ENCODE data around the gene SPOPL.

DNA sequence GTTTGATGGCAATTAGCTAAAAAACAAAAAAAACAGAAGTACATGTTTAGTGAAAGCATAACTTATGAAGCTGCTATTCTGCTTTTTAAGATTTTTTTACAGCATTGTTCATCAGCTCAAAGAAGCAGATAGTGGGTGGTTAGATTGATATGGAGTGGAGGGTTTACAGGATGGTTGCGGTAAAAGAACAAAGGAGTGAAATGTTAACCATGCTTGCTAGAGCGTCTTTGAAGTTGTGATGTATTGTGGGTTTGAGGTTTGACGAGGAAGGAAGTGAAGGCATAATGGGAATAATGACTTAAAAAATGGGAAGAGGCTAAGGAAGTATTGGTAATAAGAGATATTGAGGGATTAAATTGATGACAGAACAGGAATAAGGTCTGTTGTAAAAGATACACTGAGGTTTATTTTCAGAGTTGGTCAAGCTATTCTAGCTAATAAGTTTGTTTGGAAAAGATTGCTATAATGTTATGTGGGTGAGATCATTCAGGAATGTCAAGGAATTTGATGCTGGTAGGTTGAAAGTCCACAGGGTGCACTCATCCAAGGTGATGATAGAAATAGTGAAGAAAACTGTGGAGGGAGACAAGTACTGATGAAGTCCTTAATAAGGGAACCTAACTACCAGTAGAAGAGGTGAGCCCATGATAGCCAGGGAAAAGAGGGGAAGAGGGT is 14.6 kb downstream of the SPOPL start:
- TF ChIP-seq, protein P1, sequence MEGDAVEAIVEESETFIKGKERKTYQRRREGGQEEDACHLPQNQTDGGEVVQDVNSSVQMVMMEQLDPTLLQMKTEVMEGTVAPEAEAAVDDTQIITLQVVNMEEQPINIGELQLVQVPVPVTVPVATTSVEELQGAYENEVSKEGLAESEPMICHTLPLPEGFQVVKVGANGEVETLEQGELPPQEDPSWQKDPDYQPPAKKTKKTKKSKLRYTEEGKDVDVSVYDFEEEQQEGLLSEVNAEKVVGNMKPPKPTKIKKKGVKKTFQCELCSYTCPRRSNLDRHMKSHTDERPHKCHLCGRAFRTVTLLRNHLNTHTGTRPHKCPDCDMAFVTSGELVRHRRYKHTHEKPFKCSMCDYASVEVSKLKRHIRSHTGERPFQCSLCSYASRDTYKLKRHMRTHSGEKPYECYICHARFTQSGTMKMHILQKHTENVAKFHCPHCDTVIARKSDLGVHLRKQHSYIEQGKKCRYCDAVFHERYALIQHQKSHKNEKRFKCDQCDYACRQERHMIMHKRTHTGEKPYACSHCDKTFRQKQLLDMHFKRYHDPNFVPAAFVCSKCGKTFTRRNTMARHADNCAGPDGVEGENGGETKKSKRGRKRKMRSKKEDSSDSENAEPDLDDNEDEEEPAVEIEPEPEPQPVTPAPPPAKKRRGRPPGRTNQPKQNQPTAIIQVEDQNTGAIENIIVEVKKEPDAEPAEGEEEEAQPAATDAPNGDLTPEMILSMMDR (IDR thresholded peaks at IDR 0.05; ENCODE audit: poor library complexity, severe bottlenecking), result no peak
- TF ChIP-seq SMC3 (conservative IDR thresholded peaks at IDR 0.05; ENCODE audit: poor library complexity) (no peak), EZH2 (IDR thresholded peaks at IDR 0.05; ENCODE audit: borderline replicate concordance, insufficient read depth, low read length, poor library complexity, severe bottlenecking) (no peak), RAD21 (conservative IDR thresholded peaks at IDR 0.05) (no peak), TAF1 (IDR thresholded peaks at IDR 0.05; ENCODE audit: low read depth) (no peak), POLR2AphosphoS5 (IDR thresholded peaks at IDR 0.05) (no peak)
